Prostate gland (tissue), 2 donors: ENCODE measurements around the gene ANKRD37. TPM values are rescaled to one million over a fixed set of nuclear protein-coding genes. Genes with fewer than 3 reads are reported as not detected.

Experiments
- DNase-seq: peaks from one replicate; pipeline ENCODE4 v3.0.0-alpha.2; 2019; ENCODE audit warnings: low spot score
- H3K27ac ChIP-seq, 2 donors: fragments of 200-600 bp; sonication (generic); 2 replicates each; pipeline ENCODE4 v1.5.1; 2017 to 2019
- H3K27me3 ChIP-seq: fragments of 200-600 bp; sonication (generic); replicated peaks from 2 replicates; pipeline ENCODE4 v1.5.1; 2019; ENCODE audit not compliant: insufficient read depth
- H3K36me3 ChIP-seq, 2 donors: fragments of 200-600 bp; sonication (generic); 1 replicate in 1 of 2; 2 replicates in 1 of 2; pipeline versions ENCODE4 v1.5.1 to v1.8.1; 2017 to 2019
- H3K4me1 ChIP-seq: fragments of 200-600 bp; sonication (generic); replicated peaks from 2 replicates; pipeline ENCODE4 v1.5.1; 2019
- H3K4me3 ChIP-seq, 2 donors: fragments of 200-600 bp; sonication (generic); 2 replicates each; pipeline ENCODE4 v1.5.1; 2017 to 2019
- H3K9me3 ChIP-seq: fragments of 200-600 bp; sonication (generic); 2 replicates; pipeline ENCODE4 v1.5.1; 2017
- POLR2A ChIP-seq: fragments of 450-650 bp; IDR thresholded peaks from one replicate; pipeline ENCODE4 v1.6.1; 2016; ENCODE audit warnings: antibody characterized with exemption, mild to moderate bottlenecking
- POLR2AphosphoS5 ChIP-seq: sonication (generic); formaldehyde crosslinking; IDR thresholded peaks from one replicate; pipeline ENCODE4 v1.6.1; 2017; ENCODE audit warnings: antibody characterized with exemption
- WGBS: methylation state at CpG from one replicate; pipeline ENCODE4 v1.1.5; 2018; 5-methylcytosine and 5-hydroxymethylcytosine counted together
- intact Hi-C: fragments of 100-400 bp; cut with DNase I; formaldehyde crosslinking; loops from one replicate; pipeline ENCODE4 v1.14.2; 2022
- total RNA-seq, 2 donors: library from RNA; depleted of rRNA; stranded (reverse); fragments of >200 nt; gene quantifications; one replicate each; pipeline ENCODE4 v1.1.0, GENCODE V29; 2016
- TF ChIP-seq, protein P1 (sequence below), 4 experiments: fragments of 200-600 bp in 2 of 4; fragments of 450-650 bp in 2 of 4; sonication (generic) in 2 of 4; IDR thresholded peaks; 1 replicate in 3 of 4; 2 replicates in 1 of 4; pipeline ENCODE4 v1.5.1; 2016 to 2019; ENCODE audit warnings: antibody characterized with exemption in 4 of 4, mild to moderate bottlenecking in 2 of 4, moderate library complexity in 2 of 4

The ANKRD37 gene
- total RNA-seq, 2 donors from 2014 or later, result 17.7 to 19.0 TPM

DNA sequence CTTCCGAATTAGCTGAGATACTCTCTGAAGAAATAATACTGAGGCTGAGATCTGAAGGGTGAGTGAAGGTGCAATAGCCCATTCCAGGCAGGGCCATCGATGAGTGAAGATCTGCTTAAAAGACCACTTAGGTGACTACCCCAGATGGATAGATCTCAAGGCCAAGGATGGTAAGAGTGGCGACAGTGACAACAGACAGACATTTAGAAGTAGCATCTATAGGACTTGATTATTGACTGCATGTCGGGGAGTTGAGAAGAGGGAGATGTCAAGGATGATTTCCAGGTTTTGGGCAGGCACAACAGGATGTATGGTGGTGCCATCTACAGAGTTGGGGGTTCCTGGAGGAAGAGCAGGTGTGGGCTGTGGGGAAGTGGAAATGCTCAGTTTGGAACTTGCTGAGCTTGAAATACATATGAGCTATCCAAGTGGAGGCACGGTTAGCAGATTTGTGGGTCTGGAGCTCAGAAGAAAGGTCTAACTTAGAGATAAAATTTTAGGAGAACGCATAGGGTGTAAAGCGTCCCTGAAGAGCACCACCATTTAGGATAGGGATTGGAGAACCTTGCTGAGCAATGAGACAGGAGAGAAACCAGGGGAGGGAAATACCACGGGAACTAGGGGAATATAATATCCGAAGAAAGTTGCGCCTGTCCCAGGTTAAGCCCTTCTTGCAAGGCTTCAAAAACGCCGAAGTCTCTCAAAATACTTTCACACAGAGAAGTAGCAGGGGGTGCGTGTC lies 28.4 kb downstream of the ANKRD37 start:
- Histone ChIP-seq H3K4me1 (no peaks in the 10 kb centered on the region), H3K36me3 (no peaks in the 10 kb centered on the region), H3K9me3 (no peaks in the 10 kb centered on the region), H3K4me3 (peak overlapping the region; percentile 65 to 76), H3K27ac (peak overlapping the region; percentile 94 to 95), H3K27me3 (no peaks in the 10 kb centered on the region)
- DNase-seq, result peak; percentile 26
- WGBS, result 14% methylated on average over 13 of the region's 13 CpGs
- TF ChIP-seq POLR2A, result no peak
- TF ChIP-seq, protein P1, sequence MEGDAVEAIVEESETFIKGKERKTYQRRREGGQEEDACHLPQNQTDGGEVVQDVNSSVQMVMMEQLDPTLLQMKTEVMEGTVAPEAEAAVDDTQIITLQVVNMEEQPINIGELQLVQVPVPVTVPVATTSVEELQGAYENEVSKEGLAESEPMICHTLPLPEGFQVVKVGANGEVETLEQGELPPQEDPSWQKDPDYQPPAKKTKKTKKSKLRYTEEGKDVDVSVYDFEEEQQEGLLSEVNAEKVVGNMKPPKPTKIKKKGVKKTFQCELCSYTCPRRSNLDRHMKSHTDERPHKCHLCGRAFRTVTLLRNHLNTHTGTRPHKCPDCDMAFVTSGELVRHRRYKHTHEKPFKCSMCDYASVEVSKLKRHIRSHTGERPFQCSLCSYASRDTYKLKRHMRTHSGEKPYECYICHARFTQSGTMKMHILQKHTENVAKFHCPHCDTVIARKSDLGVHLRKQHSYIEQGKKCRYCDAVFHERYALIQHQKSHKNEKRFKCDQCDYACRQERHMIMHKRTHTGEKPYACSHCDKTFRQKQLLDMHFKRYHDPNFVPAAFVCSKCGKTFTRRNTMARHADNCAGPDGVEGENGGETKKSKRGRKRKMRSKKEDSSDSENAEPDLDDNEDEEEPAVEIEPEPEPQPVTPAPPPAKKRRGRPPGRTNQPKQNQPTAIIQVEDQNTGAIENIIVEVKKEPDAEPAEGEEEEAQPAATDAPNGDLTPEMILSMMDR (IDR thresholded peaks at IDR 0.05), result no peak
- no peak for TF ChIP-seq POLR2AphosphoS5
- intact Hi-C loops, result loop anchor here (5.0 kb wide), 1 partner anchor 42 kb away; no protein-coding TSS in a partner anchor

DNA sequence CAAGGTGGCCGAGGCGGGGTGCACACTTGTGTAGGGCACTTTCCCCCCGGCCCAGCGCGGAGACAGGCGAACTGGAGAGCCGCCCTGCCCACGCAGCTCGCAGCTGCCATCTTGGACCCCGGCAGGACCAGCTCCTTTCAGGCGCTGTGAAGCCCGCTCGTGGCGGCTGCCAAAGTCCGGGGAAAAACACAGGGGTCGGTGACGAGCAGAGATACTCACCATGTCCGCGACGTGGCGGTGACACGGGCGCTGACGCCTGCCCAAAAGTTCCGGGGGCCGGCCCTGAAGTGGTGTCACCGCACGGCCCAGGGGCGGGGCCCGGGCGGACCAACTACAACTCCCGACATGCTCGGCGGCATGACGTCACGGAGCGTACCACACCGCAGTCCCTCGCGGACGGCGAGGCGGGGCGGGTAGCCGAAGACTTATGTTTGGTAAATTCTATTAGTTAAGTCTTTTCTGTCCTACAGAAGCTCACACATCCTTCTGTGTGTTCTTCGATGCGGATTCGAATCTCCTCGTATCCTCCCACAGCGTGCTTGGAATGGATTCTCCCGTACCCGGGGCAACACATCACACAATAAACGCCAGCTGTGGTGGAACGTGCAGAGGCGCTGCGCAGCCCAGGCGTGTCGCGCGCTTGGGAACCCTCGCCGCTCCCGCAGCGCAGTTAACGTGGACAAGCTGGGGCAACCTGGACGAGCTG lies 29.2 kb downstream of the ANKRD37 start, which contains the start of gene UFSP2:
UFSP2 (minus strand) TSS at position 318 of the 706 bp plus-strand sequence; CDS start at position 222, 96 bp downstream.
- Histone ChIP-seq H3K4me1 (no peaks in the 10 kb centered on the region), H3K4me3 (peak within 1 kb of the TSS; percentile 65 to 76), H3K9me3 (no peaks in the 10 kb centered on the region), H3K27ac (peak within 1 kb of the TSS; percentile 94 to 95), H3K36me3 (no peaks in the 10 kb centered on the region), H3K27me3 (no peaks in the 10 kb centered on the region)
- intact Hi-C loops, result loop anchor here (5.0 kb wide), 1 partner anchor 42 kb away; no protein-coding TSS in a partner anchor
- peak; percentile 81 for DNase-seq
- WGBS, result under 1% methylated on average over 55 of the region's 66 CpGs
- TF ChIP-seq, protein P1 (IDR thresholded peaks at IDR 0.05), result peak in 3 of 4 experiments; percentile 5 to 19 (median 8)
- peak; percentile 93 for TF ChIP-seq POLR2AphosphoS5
- TF ChIP-seq POLR2A, result peak; percentile 64

DNA sequence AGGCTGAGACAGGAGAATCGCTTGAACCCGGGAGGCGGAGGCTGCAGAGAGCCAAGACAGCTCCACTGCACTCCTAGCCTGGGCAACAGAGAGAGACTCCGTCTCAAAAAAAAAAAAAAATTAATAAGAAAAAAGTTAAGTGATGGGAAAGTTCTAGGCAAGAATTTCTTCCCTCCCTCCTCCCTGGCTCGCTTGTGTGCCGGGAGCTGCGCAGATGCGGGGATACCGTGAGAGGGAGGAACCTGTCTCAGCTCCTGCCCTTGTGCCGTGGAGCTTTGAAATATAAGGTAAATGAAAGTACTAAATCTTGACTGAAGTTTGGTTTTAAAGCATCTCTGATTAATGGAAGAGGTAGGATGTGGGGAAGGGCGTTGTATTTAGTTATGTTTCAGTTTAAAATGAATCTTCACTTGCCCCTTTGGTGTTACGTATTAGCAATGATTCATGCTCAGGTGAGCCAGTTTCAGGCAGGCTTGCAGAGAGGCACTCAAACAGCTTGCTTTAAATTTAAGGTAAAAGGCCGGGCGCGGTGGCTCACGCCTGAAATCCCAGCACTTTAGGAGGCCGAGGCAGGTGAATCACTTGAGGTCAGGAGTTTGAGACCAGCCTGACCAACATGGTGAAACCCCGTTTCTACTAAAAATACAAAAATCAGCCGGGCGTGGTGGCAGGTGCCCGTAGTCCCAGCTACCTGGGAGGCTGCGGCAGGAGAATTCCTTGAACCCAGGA lies 30.5 kb downstream of the ANKRD37 start:
- no peak for DNase-seq
- no peak overlapping the region for H3K27ac ChIP-seq
- no peaks in the 10 kb centered on the region for H3K27me3 ChIP-seq
- 91% methylated on average over 22 of the region's 22 CpGs for WGBS
- intact Hi-C loops, result loop anchor here (5.0 kb wide), 1 partner anchor 40 kb away; no protein-coding TSS in a partner anchor
- no peak overlapping the region for H3K4me3 ChIP-seq
- H3K9me3 ChIP-seq, result no peaks in the 10 kb centered on the region
- TF ChIP-seq, protein P1 (IDR thresholded peaks at IDR 0.05), result no peak
- TF ChIP-seq POLR2A (no peak), POLR2AphosphoS5 (no peak)
- H3K4me1 ChIP-seq, result no peaks in the 10 kb centered on the region
- H3K36me3 ChIP-seq, result no peaks in the 10 kb centered on the region

DNA sequence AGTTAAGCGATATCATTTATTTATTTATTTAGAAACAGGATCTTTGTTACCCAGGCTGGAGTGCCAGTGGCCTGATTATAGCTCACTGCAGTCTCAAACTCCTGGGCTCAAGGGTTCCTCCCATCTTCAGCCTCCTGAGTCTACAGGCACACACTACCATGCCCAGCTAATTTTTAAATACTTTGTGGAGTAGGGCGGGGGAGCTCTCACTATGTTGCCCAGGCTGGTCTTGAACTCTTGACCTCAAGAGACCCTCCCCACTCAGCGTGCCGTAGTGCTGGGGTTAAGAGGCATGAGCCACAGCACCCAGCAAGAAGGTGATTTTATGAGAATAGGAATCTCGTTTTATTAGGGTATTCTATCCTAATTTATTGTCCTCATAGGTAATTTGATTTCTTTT lies 33.0 kb downstream of the ANKRD37 start:
- Histone ChIP-seq H3K27me3 (no peaks in the 10 kb centered on the region), H3K36me3 (no peaks in the 10 kb centered on the region), H3K27ac (no peak overlapping the region), H3K4me3 (no peak overlapping the region), H3K9me3 (no peaks in the 10 kb centered on the region), H3K4me1 (no peaks in the 10 kb centered on the region)
- no peak for DNase-seq
- WGBS, result 41% methylated on average over 5 of the region's 5 CpGs
- TF ChIP-seq POLR2AphosphoS5 (no peak), POLR2A (no peak)
- TF ChIP-seq, protein P1 (IDR thresholded peaks at IDR 0.05), result no peak
- intact Hi-C loops, result loop anchor here (5.0 kb wide), 1 partner anchor 38 kb away; no protein-coding TSS in a partner anchor
